NK-92 (cell line): ENCODE results near the gene CRTC2.
A peak's percentile ranks its signal among the peaks of the same experiment; 100 is the strongest.

Experiments
- DNase-seq: peaks from one replicate; lab custom pipeline; 2025; ENCODE audit not compliant: unreplicated experiment; lab: John Stamatoyannopoulos, UW

The CRTC2 gene

DNA sequence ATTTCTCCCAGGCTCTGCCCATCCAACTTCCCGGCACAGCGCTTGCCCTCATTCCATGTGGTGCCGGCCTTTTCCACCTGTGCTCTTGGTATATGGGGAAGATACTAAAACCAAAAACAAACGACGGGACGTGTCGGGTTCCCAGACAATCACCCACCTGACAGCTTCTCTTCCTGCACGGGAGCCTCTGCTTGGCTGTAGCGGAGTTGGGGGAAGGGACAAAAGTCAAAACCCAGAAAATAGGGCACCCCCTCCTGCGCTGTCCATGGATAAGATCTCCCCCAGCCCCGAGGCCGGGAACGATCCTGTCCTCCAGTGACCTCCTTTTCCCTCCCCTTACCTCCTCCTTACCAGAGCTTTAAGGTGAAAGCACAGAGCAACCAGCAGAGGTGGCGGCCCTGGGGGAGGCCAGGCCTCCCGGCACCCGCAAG lies 18.4 kb upstream of the CRTC2 start:
- no peak for DNase-seq

DNA sequence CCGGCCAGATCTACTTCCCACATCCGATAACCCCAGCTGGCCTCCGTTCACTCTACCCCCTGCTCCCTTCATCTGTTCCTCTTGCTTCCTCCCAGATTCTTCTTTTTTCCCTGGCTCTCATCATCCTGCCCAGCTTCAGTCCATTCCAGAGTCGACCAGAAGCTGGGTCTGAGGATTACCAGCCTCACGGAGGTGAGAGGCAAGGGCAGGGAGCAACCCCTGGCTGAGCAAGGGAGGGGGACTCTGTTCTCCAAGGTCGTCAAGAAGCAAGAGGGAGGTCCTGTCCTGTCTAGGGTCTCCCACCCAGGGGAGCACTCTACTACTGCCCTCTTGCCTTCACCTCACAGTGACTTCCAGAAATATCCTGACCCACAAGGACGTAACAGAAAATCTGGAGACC lies 15.1 kb upstream of the CRTC2 start:
- no peak for DNase-seq

- no peak for DNase-seq
Observed at GRCh38 chr1:153973071-153973470, 14.7 kb upstream of the CRTC2 start.

- DNase-seq = no peak
Observed at GRCh38 chr1:153970346-153970745, 11.9 kb upstream of the CRTC2 start.

DNA sequence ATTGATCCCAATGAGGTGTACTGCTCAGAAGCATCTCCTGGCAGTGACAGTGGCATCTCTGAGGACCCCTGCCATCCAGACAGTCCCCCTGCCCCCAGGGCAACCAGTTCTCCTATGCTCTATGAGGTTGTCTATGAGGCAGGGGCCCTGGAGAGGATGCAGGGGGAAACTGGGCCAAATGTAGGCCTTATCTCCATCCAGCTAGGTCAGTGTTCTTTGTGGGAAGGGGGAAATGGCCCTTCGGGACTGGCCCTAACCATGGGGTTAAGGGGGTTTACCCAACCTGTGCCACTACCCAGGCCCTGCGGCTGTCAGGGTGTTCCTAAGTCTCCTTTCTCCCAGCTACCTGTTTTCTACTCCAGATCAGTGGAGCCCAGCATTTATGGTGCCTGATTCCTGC lies 10.6 kb upstream of the CRTC2 start:
- DNase-seq = no peak

DNA sequence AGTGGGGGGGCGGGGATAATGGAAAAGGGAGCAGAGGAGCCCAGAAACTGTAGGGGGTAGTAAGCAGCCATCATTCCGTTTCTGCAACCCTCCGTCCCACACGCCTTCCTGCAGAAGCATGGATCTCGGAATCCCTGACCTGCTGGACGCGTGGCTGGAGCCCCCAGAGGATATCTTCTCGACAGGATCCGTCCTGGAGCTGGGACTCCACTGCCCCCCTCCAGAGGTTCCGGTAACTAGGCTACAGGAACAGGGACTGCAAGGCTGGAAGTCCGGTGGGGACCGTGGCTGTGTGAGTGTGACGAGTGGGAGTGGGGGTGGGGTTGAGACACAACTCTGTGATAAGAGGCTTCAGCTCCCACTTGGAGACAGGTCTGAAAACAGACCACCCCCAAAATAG lies 10.0 kb upstream of the CRTC2 start:
- no peak for DNase-seq

GRCh38 chr1:153968000-153968363 lies 9.6 kb upstream of the CRTC2 start:
- DNase-seq = no peak

DNA sequence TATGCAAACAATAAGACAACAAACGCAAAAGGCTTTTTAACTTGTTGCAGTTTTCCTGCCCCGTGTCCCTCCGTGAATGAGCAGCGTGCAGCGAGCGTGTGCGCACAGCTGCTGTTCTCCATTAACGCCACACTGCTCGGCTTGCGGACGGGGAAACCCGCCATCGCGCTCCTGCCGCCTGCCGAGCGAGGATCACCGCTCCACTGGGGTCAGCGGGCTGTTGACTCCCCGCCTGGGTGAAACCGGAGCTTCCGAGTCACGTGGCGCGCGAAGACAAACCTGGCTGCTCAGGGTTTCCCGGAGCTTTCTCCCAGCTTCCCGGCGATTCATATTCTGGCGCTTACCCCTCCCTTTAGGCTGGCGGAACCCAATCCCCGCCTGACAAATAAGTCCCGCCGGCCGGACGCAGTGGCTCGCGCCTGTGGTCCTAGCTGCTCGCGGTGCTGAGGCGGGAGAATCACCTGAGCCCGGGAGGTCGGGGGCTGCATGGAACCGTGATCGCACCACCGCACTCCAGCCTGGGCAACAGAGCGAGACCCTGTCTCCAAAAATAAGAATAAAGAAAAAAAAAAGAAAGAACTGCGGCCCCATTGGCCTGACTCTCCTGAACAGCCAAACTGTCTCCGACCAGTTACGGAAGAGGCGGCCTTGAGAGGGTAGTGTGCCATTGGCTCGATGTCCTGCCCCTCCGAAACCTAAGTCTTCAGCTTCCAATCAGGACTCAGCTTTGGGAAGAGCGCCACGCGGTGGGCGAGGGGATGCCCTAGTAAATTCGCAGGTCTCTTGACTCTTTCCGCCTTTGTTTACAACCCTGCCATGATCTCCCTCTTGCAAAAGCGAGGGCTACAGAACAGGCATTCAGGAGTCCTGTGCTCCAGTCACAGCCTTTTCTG lies 8.9 kb upstream of the CRTC2 start, which contains the start of gene CREB3L4:
TSS of gene CREB3L4 (plus strand) at position 796 of the 893 bp plus-strand sequence. CDS start 624 bp downstream, outside the sequence.
- DNase-seq = peak; percentile 27

GRCh38 chr1:153963850-153964331 lies 5.5 kb upstream of the CRTC2 start:
- DNase-seq = no peak

DNA sequence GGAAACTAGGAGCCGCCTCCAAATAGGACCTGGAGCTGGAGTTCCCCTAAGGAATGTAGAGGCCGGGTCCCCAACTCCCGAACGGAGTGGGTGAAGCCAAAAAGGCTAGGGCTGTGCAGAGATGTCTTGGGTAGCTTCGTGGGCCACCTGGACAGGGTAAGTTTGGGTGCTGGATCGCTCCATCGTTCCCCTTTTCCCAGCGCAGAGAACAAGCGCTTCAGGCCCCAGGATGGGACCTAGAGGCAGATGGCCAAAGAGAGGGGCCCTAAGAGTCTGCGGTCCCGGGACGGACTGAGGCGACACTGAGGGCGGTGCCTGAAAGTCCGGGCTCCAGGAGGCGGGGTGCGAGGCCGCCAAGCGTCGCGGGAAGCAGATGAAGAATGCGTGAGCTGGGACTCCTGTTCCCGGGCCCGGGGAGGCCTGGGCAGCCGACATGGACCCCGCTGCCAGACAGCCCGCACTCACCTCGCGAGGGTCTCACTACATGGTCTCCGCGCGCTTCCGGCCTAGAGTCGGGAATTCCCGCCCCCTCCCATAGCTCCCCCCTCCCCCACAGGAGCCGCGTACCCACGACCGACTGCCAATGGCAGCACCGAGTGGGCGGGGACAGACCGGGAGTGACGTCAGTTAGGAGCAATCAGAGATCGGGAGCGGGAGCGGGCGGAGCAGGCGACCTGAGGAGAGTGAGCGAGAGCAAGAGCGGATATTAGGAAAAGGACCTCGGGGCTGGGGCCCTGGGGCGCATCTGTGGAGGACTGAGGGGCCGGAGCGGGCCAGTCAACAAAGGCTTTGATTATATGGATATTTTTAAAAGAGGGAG lies 4.8 kb upstream of the CRTC2 start, which contains the start of gene SLC39A1:
TSS of gene SLC39A1 (minus strand) at position 508 of the 820 bp plus-strand sequence. CDS start 822 bp downstream, outside the sequence.
- peak; percentile 76 for DNase-seq

DNA sequence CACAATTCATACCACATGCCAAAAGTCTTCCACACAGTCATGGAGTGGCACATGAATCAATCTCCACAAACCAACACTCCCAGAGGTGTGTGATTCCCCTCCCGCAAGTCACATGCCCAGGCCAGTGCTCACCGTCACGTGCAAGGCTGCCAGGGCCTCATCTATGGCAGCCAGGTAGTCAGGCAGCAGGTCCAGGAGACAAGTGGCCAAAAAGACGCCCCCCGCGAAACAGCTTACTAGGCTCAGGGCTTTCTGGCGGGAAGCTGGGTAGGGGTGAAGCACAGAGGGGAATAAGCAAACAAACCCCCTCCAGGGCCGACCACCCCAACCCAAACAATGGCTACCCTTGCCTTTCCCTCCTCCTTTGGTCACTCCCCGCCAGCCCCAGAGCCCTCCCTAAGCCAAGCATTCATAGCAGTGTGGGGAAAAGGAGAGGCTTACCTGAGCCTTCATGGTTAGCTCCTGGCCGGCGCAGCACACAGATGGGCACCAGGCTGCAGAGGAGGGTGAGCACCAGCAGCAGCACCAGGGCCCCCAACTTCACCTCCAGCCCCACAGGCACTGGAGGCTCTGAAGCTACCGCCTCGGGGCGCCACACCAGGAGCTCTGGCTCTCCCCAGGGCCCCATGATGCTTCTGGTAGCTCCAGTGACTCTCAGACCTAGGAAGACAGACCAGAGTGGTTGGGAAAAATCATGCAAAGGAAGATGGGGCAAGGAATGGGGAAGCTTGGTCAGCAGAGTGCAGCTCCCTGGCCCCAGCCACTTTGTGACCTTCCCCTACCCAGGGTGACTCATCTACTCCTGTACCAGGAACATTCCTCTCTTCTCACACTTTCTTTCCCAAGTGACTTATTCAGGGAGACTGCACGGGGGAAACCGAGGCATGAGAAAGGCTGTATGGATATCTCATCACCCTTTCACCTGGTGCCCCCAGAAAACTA lies 3.9 kb upstream of the CRTC2 start:
- DNase-seq = no peak

GRCh38 chr1:153961421-153961820 lies 3.0 kb upstream of the CRTC2 start:
- DNase-seq = no peak

DNA sequence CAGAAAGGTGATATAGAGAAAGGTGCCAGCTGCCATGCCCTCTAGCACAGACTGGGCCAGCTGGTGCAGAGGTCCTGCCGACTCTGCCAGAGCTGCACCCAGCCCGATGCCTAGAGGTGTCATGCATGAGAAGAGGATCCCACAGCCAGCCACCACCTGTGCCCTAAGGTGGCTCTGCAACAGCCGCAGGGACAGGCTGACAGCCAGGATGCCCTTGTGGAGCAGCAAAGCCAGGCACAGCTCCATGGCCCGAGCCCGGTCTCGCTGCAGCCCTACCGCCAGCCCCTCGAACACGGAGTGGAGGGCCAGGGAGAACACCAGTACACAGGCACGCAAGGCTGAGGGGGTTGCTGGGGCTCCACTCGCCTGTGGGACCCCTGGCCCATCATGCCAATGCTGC lies 1.8 kb upstream of the CRTC2 start:
- no peak for DNase-seq

GRCh38 chr1:153959454-153959853 lies 1.0 kb upstream of the CRTC2 start:
- no peak for DNase-seq

GRCh38 chr1:153958961-153959260 lies 499 bp upstream of the CRTC2 start:
- no peak for DNase-seq

- DNase-seq = no peak
Observed at GRCh38 chr1:153957744-153958110, 685 bp downstream of the CRTC2 start.

DNA sequence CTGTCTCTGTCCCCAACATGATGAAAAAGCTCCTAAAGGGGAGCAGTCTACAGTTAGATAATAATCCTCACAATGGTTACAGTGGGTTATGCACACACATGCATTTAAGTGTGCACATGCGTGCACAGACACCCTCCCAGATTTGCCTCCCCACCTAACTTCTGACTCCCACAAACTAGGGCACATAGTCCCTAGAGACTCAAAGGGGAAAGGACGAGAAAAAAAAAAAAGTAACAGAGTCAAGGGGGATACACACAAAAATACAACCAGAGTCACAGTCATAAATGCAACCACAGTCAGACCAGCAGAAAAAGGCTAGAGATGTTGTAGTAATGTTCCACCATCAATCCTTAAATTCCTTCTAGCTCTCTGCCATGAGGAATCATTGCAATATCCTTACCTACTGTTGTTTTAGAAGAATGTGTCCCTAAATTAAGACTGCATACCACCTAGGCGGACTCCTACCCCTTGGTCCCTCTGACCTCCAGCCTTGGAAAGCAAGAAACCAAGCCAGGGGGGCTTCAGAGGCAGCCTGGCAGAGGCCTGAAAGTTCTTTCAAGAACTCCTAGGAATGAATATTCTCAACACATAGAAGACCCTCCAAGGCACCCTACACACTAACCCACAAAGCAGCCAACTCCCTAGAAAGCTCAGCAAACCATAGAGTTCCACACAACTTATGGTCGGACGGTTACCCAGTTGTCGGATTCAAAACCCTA lies 1.3 kb downstream of the CRTC2 start:
- DNase-seq = no peak

DNA sequence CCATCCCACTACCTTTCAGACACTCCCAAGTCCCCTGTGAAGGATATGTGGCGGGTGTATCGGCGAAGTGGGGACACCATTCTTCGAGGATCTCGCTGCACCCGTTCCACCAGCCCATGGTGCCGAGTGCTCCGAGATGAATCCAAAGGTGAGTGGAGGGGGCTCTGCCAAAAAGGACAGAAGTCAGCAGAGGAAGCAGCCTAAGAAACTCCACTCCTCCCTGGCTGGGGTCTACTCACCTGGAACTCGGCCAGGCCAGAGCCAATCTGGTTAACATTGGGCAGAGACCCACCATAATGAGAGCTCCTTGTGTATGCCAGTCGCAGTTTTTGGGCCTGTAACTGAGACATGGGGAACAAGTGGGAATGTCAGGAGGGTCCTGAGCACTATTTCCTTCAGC lies 3.6 kb downstream of the CRTC2 start:
- no peak for DNase-seq

DNA sequence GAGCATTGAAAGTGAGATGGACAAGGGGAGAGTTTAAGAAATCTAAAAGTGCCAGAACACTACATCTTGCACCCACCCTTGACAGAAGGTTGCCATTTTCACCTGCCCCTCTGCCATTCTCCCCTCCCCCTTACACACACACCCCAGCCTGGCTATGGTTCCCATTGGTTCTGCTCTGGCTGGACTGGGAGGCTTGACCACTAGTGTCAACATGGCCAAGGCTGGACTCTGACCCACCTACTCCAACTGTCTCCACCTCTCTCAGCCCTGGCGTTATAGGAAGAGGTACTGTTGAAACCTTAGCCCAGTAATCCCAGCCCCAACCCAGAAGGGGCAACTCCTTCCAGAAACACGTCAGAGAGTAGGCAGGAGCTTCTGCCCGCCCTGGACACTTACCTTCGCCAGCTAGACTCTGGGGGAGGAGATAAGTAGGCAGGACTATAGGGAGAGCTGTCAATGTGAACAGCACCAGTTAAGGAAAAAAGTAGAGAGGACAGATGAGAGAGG lies 4.5 kb downstream of the CRTC2 start:
- no peak for DNase-seq

DNA sequence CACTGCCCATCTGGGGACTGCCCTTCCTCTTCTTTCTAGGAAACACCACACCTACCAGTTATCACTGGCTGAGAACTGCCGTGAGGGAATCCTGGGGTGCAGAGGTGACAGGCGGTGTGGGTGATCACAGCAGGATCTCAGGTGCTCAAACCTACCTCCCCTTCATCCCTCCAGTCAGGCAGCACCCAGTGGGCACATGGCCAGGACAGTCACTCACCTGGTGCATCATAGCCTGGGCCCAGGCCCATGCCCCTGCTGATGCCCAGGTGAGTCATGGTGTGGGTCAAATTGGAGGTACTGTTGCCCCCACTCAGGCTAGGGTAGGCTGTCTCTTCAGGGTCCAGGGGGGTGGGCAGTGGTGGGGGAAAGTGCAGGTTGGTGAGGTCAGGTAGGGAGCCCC lies 6.6 kb downstream of the CRTC2 start:
- no peak for DNase-seq
